NT2/D1 (cell line): ENCODE measurements around the gene PPP5C.

Source experiments
- YY1 ChIP-seq: IDR thresholded peaks from 2 replicates; pipeline ENCODE4 v1.6.1; 2011; ENCODE audit not compliant: insufficient read length, insufficient read depth
- ZNF274 ChIP-seq: IDR thresholded peaks from 2 replicates; pipeline ENCODE4 v1.6.1; 2011; ENCODE audit warnings: mild to moderate bottlenecking, low read depth, low read length

GRCh38 chr19:46388311-46389095, 41.6 kb downstream of the PPP5C start:
- TF ChIP-seq ZNF274 (no peak), YY1 (no peak)
